Activated T-cell treated with anti-CD3 and anti-CD28 coated beads, Interleukin-2, amount 50 U/mL, for 1 hour (primary cell): ENCODE measurements around the gene HDAC4.
"Not testable (repeated sequence)": the region's sequence is repeated elsewhere in the genome, so short reads cannot be mapped to it uniquely, and the experiment has no call there.

Experiments
- DNase-seq: peaks from one replicate; pipeline ENCODE4 v3.0.0-alpha.2; 2020

Gene HDAC4

DNA sequence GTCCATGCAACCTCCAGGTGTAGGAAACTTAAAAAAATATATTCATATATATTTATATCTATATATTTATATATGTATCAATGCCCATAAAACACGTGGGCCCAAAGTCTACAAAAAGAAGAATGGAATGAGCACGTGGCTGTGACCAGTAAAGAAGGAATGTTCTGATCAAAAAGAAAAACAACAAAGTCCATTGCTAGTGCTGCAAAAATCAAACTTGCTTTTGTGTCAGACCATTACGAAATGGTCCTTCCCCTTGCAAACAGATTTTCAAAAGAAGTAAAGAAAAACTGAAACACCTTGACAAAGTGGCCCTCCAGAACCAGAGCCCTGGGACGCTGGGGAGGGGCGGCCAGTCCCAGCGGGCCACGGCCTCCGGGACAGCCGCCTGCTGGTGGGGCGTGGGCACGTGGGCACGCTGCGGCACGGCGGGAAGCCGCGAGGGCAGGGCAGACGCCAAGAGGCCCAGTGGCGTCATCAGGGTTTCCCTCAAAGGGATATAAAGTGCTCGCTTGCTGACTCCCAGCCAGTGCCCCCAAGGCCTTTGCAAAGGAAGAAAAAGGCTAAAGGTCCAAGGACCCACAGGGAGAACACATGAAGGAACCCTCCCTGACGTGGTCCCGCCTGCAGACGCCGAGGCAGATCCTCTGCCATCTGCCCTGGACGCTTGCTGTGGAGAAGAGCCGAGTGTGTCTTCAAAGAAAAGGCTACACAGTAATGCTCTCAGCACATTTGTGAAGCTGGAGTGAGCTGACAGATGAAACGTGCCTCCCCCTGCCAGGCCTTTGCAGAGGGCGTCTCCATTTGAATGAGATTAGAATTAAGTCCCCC is 351.2 kb downstream of the HDAC4 start:
- DNase-seq = no peak

GRCh38 chr2:239048736-239049135 is 352.1 kb downstream of the HDAC4 start:
- DNase-seq = no peak

- DNase-seq = no peak
Observed at GRCh38 chr2:239047861-239048260, 353.0 kb downstream of the HDAC4 start.

DNA sequence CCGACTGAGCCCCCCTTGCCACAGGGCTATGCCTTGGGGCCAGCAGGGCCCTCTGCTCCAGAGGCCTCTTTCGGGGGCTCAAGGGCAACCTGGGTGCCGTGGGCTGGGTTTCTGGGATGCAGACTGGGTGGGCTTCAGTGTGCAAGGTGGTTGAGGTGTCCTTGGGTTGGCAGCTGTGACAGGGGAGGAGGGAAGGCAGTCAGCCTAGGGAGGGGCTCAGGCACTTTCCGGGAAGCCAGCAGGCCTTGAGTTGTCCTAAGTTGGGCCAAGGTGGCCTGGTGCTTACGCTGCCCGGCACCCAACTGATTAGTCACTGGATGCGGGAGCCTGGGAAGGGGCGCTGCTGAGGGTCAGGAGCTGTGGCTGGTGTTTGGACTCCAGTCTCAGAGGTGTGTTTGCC is 353.4 kb downstream of the HDAC4 start:
- no peak for DNase-seq

DNA sequence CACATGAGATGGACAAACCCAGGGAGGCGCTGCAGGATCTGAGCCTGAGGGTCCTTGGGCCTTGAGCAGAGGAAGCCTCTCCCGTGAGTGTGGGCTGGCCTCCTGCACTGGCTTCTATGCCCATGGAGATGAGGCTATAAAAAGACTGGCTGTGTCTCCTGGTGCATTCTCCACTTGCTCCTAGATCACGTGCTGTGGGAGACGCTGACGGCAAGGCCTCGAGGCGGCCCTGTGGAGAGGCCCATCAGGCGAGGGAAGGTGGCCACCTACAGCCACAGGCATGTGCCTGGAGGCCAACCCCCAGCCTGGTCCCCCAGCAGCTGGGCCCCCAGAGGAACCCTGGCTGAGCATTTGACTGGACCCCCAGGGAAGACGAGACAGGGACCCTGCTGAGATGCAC is 354.0 kb downstream of the HDAC4 start:
- no peak for DNase-seq

DNA sequence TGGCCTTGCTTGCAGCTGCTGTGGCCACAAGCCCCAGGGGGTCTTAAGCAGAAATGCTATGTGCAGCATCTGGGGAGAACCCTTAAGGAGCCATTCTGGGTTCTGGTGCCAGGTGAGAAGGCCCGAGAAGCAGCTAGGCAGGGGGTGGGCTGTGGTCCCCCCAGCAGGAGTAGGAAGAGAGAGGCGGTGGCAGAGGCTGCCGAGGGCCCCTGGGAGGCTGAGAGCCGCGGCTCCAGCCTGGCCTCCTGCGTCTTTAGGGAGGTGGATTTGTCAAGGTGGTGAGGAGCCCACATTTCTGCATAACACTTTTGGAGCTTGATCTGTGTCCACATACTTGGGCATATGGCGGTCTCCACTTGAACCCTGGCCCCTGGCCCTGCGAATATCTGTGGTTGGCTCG is 356.5 kb downstream of the HDAC4 start:
- DNase-seq = no peak

GRCh38 chr2:239043326-239043725 is 357.5 kb downstream of the HDAC4 start:
- DNase-seq = no peak

DNA sequence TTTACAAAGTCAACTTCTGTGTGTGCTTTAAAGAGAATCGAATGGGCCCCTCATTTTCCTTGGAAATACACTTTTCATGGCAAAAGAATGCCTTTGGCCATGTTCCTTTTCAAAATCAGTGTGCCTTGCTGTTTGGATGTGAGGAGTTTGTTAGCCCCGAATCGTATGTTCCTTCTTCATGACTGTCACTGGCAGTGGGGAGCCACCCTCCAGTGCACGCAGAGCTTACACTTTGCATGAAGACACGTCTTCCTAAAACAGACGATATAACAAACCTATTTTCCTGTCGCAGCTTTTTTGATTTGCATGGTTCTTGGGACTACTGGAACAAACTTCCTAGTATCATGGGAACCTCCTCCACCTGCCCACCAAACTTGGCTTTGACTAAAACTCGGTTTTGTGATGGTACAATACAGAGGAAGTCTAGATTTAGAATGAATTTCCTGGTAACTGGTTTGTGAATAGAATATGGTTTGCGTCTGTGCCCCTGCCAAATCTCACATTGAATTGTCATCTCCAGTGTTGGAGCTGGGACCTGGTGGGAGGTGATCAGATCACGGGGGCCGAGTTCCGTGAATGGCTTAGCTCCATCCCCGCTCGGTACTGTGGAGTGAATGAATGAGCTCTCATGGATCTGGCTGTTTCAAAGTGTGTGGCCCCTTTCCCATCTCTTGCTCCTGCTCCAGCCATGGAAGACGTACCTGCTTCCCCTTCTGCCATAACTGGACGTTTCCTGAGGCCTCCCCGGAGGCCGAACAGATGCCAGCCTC is 358.1 kb downstream of the HDAC4 start:
- DNase-seq = no peak

- DNase-seq = no peak
Observed at GRCh38 chr2:239042046-239042445, 358.8 kb downstream of the HDAC4 start.

- no peak for DNase-seq
Observed at GRCh38 chr2:239041062-239041461, 359.8 kb downstream of the HDAC4 start.

- DNase-seq = no peak
Observed at GRCh38 chr2:239040152-239040761, 360.6 kb downstream of the HDAC4 start.

GRCh38 chr2:239039479-239039861 is 361.4 kb downstream of the HDAC4 start:
- DNase-seq = no peak

DNA sequence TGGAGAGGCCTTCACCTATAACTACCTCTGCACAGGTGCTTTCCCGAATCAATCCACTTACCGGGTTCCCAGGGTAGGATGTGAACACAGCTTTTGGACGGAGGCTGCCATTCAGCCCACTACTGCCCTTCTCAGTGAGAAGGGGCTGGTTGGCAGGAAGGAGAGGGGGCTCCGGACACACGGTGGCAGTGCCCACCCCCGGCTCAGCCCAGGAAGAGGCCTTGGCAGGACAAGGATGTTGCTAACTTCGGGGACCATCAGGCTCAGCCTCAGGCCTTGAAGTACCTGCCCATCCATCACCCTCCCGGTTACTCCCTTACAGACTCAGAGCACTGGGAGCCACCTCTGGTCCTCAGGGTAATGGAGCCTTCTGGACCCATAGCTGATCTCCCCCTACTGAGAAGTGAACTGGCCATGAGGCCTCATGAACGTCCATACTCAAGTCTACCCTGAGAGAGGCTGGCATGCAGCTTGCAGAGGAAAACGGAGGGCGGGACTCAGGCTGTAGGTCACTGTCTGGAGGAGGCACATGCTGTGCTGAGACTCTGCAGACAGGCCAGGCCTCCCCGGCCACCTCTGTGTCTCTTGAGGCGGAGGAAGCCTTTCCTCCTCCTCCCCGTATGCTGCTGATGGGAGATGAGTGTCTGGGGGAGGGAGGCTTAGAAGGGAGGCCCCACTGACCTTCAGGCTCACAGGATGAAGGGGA is 361.9 kb downstream of the HDAC4 start:
- DNase-seq = no peak

GRCh38 chr2:239038284-239038683 is 362.5 kb downstream of the HDAC4 start:
- DNase-seq = not testable (repeated sequence)

DNA sequence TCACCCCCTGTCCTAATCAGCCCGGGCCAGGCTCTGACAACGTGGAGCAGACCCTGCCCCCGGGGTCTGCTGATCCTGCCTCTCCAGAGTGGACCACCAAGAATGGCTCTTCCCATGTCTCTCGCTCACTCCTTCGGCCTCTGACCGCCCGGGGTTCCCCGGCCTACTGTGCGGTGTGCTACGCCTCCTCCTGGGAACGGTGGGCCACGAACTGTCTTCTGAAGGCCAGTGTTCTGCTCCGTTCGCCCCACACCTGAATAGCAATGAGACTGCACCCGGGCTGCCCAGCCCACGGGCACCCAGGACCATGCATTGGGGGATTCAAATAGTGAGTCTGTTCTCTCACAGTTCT is 363.3 kb downstream of the HDAC4 start:
- DNase-seq = no peak

GRCh38 chr2:239036819-239037558 is 363.8 kb downstream of the HDAC4 start:
- no peak for DNase-seq

- no peak for DNase-seq
Observed at GRCh38 chr2:239035997-239036731, 364.7 kb downstream of the HDAC4 start.

- peak; percentile 76 for DNase-seq
Observed at GRCh38 chr2:239035361-239035814, 365.4 kb downstream of the HDAC4 start.

GRCh38 chr2:239034561-239035341 is 366.1 kb downstream of the HDAC4 start:
- no peak for DNase-seq

- no peak for DNase-seq
Observed at GRCh38 chr2:239033801-239034560, 366.8 kb downstream of the HDAC4 start.
